Omental fat pad (tissue), 4 donors: ENCODE measurements around the gene BCAP31. TPM values are rescaled to one million over a fixed set of nuclear protein-coding genes. Genes with fewer than 3 reads are reported as not detected.
A peak's percentile ranks its signal among the peaks of the same experiment; 100 is the strongest.
"Not testable (repeated sequence)": the region's sequence is repeated elsewhere in the genome, so short reads cannot be mapped to it uniquely, and the experiment has no call there.

Experiments
- ATAC-seq: fragments of 150-250 bp; one replicate; pipeline ENCODE4 v1.9.1; 2016; ENCODE audit warnings: mild to moderate bottlenecking, moderate library complexity; ENCODE audit not compliant: low FRiP score
- DNase-seq: peaks from one replicate; pipeline ENCODE4 v3.0.0-alpha.2; 2019; ENCODE audit warnings: low spot score
- total RNA-seq, 4 donors: library from RNA; depleted of rRNA; stranded (reverse); fragments of >200 nt; gene quantifications; one replicate each; pipeline ENCODE4 v1.1.0, GENCODE V29; 2016
- TF ChIP-seq, protein P1 (sequence below), 3 donors: fragments of 450-650 bp; IDR thresholded peaks; one replicate each; pipeline ENCODE4 v1.5.1; 2016 to 2017; ENCODE audit warnings: antibody characterized with exemption in 3 of 3, mild to moderate bottlenecking in 3 of 3, moderate library complexity in 2 of 3

The BCAP31 gene
- total RNA-seq, 4 donors from 2014 or later = 119 to 421 (median 240) TPM

- no peak for DNase-seq
- TF ChIP-seq, protein P1, sequence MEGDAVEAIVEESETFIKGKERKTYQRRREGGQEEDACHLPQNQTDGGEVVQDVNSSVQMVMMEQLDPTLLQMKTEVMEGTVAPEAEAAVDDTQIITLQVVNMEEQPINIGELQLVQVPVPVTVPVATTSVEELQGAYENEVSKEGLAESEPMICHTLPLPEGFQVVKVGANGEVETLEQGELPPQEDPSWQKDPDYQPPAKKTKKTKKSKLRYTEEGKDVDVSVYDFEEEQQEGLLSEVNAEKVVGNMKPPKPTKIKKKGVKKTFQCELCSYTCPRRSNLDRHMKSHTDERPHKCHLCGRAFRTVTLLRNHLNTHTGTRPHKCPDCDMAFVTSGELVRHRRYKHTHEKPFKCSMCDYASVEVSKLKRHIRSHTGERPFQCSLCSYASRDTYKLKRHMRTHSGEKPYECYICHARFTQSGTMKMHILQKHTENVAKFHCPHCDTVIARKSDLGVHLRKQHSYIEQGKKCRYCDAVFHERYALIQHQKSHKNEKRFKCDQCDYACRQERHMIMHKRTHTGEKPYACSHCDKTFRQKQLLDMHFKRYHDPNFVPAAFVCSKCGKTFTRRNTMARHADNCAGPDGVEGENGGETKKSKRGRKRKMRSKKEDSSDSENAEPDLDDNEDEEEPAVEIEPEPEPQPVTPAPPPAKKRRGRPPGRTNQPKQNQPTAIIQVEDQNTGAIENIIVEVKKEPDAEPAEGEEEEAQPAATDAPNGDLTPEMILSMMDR (IDR thresholded peaks at IDR 0.05) = no peak
- ATAC-seq = no peak
Observed at GRCh38 chrX:153703036-153703370, 21.2 kb downstream of the BCAP31 start.

- DNase-seq (no peak), ATAC-seq (no peak)
- TF ChIP-seq, protein P1 (IDR thresholded peaks at IDR 0.05) = no peak
Observed at GRCh38 chrX:153702336-153703035, 21.7 kb downstream of the BCAP31 start.

- TF ChIP-seq, protein P1 (IDR thresholded peaks at IDR 0.05) = no peak
- ATAC-seq (no peak), DNase-seq (no peak)
Observed at GRCh38 chrX:153701706-153702105, 22.5 kb downstream of the BCAP31 start.

- ATAC-seq (no peak), DNase-seq (no peak)
- TF ChIP-seq, protein P1 (IDR thresholded peaks at IDR 0.05) = no peak
Observed at GRCh38 chrX:153700967-153701366, 23.2 kb downstream of the BCAP31 start.

DNA sequence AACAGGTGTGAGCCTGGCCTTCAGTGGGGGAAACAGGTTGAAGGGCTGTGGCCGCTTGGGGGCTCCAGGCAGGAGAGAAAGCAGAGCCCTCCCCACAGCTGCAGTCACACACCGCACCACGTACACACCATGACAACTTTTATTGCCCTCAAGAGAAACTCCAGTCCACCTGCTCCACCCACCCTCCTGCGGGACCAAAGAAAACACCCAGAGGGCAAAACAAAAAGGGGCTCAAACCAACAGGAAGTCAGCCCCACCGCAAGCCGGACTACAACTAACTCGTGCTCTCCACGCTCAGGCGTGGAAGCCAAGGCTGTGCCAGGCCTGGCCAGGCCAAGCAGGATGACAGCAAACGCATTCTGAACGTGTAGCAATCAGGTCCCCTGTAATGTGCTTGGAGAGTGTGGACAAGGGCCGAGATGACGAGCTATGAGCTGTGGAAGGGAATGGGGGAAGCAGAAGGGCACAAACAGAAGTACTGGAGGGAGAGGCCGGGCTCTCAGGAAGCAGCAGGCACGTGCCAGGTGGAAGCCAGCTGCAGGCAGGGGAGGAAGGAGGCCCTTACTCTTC lies 23.7 kb downstream of the BCAP31 start:
- ATAC-seq = no peak
- TF ChIP-seq, protein P1 (IDR thresholded peaks at IDR 0.05) = no peak
- no peak for DNase-seq

DNA sequence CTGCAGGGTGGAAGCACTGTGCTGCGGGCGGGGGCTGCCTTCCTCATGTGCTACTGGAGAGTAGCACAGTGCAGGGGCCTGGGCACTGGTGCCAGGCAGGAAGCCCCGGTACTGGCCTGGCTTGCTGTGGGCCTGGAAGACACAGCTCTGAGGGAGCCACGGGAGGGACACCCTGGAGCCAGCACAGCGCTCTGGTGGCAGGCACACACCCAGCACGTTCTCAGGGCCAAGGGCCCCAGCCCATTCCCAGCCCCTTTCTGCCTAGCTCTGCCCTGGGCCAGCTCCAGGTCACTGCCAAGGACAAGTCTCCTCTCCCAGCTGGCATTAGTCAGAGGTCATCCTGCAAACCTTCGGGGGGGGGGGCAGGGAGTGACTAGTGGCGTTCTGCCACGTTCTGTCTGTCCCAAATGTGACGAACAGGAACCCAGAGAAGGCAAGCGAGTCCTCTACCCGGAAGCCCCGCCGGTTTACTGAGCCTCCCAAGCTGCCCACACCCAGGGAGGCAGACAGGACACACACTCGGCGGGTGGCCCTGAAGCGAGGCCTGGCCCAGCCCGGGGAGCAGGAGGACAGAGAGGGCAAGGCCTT lies 24.3 kb downstream of the BCAP31 start:
- ATAC-seq = peak; percentile 3
- DNase-seq = not testable (repeated sequence)

DNA sequence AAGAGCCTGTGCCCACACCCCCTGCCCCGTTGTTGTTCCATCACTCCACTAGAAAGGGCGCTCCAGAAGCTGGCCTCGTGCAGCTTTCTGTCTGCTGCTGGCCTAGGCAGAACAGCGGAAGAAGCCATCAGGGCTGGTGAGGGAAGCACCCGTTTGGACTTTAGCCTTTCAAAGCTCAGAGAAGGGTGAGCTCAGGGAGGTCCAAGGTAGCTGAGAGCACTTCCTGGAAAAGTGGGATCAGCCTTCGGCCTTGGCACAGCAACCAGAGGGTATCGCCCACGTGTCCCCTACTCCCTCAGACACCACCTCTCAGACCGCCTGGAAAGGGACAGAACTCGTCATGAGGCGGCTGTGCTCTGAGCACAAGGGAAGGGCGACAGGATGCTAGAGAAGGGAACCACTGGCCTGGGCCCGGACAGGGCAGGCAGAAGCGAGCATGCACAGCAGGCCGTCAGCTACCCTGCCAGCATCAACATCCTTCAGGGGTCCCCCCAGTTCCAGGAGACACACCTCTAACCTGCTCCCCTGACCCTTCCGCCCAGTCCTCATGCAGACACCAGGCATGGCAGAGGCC lies 24.9 kb downstream of the BCAP31 start:
- not testable (repeated sequence) for DNase-seq
- ATAC-seq = peak; percentile 4
